ENCODE results near the gene SLAMF1.

GRCh38 chr1:160605792-160606479 lies 40.9 kb downstream of the SLAMF1 start:
- TF ChIP-seq EZH2phosphoT487 (conservative IDR thresholded peaks at IDR 0.05; ENCODE audit: low read length) (no peak), CTCF (IDR thresholded peaks at IDR 0.05; ENCODE audit: insufficient read depth, low read length, poor library complexity, severe bottlenecking) (no peak)
